Measurements from ENCODE around the gene DTX3.

GRCh38 chr12:57654042-57654441 is 49.4 kb downstream of the DTX3 start:
- no peak for TF ChIP-seq GATA2 (IDR thresholded peaks at IDR 0.05; ENCODE audit: low read depth, low read length)
- no peak for TF ChIP-seq GATA3 (IDR thresholded peaks at IDR 0.05; ENCODE audit: low read depth, low read length)

Data from SH-SY5Y (cell line).